Prostate gland (tissue), 2 donors: Measurements from ENCODE around the gene COX8A. TPM values are rescaled to one million over a fixed set of nuclear protein-coding genes. Genes with fewer than 3 reads are reported as not detected.

ENCODE experiments used
- DNase-seq: peaks from one replicate; pipeline ENCODE4 v3.0.0-alpha.2; 2019; ENCODE audit warnings: low spot score
- H3K27ac ChIP-seq, 2 donors: fragments of 200-600 bp; sonication (generic); 2 replicates each; pipeline ENCODE4 v1.5.1; 2017 to 2019
- H3K27me3 ChIP-seq: fragments of 200-600 bp; sonication (generic); replicated peaks from 2 replicates; pipeline ENCODE4 v1.5.1; 2019; ENCODE audit not compliant: insufficient read depth
- H3K36me3 ChIP-seq, 2 donors: fragments of 200-600 bp; sonication (generic); 1 replicate in 1 of 2; 2 replicates in 1 of 2; pipeline versions ENCODE4 v1.5.1 to v1.8.1; 2017 to 2019
- H3K4me1 ChIP-seq: fragments of 200-600 bp; sonication (generic); replicated peaks from 2 replicates; pipeline ENCODE4 v1.5.1; 2019
- H3K4me3 ChIP-seq, 2 donors: fragments of 200-600 bp; sonication (generic); 2 replicates each; pipeline ENCODE4 v1.5.1; 2017 to 2019
- H3K9me3 ChIP-seq: fragments of 200-600 bp; sonication (generic); 2 replicates; pipeline ENCODE4 v1.5.1; 2017
- POLR2A ChIP-seq: fragments of 450-650 bp; IDR thresholded peaks from one replicate; pipeline ENCODE4 v1.6.1; 2016; ENCODE audit warnings: antibody characterized with exemption, mild to moderate bottlenecking
- POLR2AphosphoS5 ChIP-seq: sonication (generic); formaldehyde crosslinking; IDR thresholded peaks from one replicate; pipeline ENCODE4 v1.6.1; 2017; ENCODE audit warnings: antibody characterized with exemption
- WGBS: methylation state at CpG from one replicate; pipeline ENCODE4 v1.1.5; 2018; 5-methylcytosine and 5-hydroxymethylcytosine counted together
- intact Hi-C: fragments of 100-400 bp; cut with DNase I; formaldehyde crosslinking; loops from one replicate; pipeline ENCODE4 v1.14.2; 2022
- total RNA-seq, 2 donors: library from RNA; depleted of rRNA; stranded (reverse); fragments of >200 nt; gene quantifications; one replicate each; pipeline ENCODE4 v1.1.0, GENCODE V29; 2016
- TF ChIP-seq, protein P1 (sequence below), 4 experiments: fragments of 200-600 bp in 2 of 4; fragments of 450-650 bp in 2 of 4; sonication (generic) in 2 of 4; IDR thresholded peaks; 1 replicate in 3 of 4; 2 replicates in 1 of 4; pipeline ENCODE4 v1.5.1; 2016 to 2019; ENCODE audit warnings: antibody characterized with exemption in 4 of 4, mild to moderate bottlenecking in 2 of 4, moderate library complexity in 2 of 4

COX8A gene
- total RNA-seq, 2 donors from 2014 or later: 597 to 1,196 TPM

DNA sequence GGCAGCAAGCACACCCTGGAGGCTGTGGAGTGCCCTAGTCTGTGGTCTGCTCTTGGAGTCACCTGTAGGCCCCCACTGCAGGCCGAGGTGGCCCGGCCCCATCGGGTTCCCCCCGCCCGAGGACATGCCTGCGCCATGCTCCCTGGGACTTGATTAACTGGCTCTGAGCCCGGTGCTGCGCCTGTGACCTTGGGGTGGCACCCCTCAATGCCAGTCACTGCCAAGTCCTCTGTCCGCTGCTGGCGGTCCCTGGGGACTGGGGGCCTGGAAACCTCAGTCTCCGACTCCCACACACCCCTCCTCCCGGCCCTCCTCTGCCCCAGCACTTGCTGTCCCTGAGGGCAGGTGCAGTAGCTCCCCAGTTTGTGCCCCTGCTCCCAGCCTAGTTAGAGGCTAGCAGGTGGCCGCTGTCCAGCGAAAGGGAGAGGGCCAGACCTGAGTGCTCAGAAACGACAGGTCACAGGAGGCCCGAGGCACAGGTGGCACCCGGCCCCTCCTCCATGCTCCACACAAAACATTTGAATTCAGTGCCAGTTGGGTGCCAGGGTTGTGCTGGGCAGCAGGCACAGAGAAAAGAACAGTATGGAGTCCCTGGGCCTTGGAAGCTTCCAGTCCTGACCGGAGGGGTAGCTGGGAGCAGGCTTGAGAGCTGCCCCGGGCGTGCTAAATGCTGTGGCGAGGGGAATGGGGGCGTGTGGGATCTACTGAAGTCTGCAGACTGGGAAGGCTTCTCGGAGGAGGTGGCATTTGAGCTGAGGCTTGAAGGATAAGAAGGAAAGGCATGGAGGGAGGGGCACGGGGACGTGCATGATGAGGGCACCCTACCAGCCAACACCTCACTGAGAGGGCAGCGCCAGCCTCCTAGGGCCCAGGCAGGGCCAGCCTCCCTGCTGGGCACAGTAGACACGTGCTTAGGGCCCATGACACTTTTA, 45.0 kb downstream of the COX8A start:
- TF ChIP-seq POLR2A (no peak), POLR2AphosphoS5 (no peak)
- TF ChIP-seq, protein P1, sequence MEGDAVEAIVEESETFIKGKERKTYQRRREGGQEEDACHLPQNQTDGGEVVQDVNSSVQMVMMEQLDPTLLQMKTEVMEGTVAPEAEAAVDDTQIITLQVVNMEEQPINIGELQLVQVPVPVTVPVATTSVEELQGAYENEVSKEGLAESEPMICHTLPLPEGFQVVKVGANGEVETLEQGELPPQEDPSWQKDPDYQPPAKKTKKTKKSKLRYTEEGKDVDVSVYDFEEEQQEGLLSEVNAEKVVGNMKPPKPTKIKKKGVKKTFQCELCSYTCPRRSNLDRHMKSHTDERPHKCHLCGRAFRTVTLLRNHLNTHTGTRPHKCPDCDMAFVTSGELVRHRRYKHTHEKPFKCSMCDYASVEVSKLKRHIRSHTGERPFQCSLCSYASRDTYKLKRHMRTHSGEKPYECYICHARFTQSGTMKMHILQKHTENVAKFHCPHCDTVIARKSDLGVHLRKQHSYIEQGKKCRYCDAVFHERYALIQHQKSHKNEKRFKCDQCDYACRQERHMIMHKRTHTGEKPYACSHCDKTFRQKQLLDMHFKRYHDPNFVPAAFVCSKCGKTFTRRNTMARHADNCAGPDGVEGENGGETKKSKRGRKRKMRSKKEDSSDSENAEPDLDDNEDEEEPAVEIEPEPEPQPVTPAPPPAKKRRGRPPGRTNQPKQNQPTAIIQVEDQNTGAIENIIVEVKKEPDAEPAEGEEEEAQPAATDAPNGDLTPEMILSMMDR (IDR thresholded peaks at IDR 0.05): no peak
- WGBS: 78% methylated on average over 26 of the region's 27 CpGs
- H3K27ac ChIP-seq: no peak overlapping the region

DNA sequence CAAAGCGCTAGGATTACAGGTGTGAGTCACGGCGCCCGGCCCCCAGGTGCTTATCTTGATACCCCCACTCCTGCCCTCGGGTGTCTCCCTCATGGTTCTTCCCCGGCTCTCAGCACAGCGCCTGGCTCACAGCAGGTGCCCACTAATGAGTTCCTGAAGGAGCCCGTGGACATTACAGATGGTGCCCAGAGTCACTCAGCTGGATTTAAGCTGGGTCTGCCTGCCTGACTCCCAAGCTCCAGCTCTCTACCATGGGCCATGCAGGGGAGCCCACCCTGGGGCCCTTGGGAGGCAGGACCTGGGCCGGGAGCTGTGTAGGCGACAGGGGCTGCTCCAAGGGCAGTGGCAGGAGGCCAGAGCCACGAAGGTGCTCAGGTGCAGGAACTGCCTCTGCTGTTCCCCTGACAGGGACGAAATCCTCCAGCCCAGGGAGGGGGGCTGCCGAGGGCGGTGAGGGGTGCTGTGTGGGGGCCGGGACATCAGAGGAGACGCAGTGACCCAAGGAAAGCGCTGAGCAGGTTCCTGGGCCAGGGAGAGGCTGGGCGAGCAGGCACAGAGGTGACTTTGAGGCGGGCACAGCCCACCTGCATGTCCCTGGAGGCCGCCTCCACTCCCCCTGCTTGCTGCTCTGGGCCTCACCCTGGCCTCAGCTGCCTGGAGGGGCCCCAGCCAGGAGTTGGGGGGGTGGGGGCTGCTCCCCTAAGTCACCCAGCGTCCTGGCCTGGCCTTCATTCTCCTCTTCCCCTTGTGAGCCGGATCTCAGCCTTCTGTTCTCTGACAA, 46.7 kb downstream of the COX8A start:
- intact Hi-C loops: no loop called here
- Histone ChIP-seq H3K4me3 (no peak overlapping the region), H3K36me3 (no peaks in the 10 kb centered on the region), H3K9me3 (no peaks in the 10 kb centered on the region), H3K27ac (peak overlapping the region in 1 of 2 donors; percentile 23), H3K4me1 (no peaks in the 10 kb centered on the region), H3K27me3 (no peaks in the 10 kb centered on the region)
- no peak for DNase-seq
- WGBS: 62% methylated on average over 21 of the region's 22 CpGs
- TF ChIP-seq POLR2A (no peak), POLR2AphosphoS5 (no peak)
- TF ChIP-seq, protein P1 (IDR thresholded peaks at IDR 0.05): no peak

More for the DNA sequence above, 45.0 kb downstream of the COX8A start:
- no peaks in the 10 kb centered on the region for H3K4me1 ChIP-seq
- no peaks in the 10 kb centered on the region for H3K36me3 ChIP-seq
- H3K4me3 ChIP-seq: no peak overlapping the region
- no peaks in the 10 kb centered on the region for H3K27me3 ChIP-seq
- H3K9me3 ChIP-seq: no peaks in the 10 kb centered on the region
- intact Hi-C loops: no loop called here
- DNase-seq: no peak

DNA sequence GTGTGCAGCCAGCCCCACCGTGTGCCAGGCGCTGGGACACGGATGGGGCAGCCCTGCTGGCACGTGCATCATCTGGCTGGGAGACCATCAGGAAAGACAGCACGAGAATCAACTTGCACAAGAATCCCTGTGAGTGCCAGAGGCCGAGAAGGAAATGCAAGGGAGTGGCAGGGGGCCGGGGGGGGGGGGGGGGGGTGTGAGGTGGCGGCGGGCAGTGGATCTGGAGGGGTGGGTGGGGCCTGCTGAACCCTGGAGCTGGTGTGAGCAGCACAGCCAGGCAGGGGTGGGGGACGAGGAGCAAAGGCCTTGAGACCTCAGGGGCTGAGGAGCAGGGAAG, 47.3 kb downstream of the COX8A start:
- Histone ChIP-seq H3K36me3 (no peaks in the 10 kb centered on the region), H3K4me3 (no peak overlapping the region), H3K4me1 (no peaks in the 10 kb centered on the region), H3K27ac (no peak overlapping the region), H3K27me3 (no peaks in the 10 kb centered on the region), H3K9me3 (no peaks in the 10 kb centered on the region)
- peak; percentile 56 for TF ChIP-seq POLR2AphosphoS5
- TF ChIP-seq, protein P1 (IDR thresholded peaks at IDR 0.05): no peak
- intact Hi-C loops: no loop called here
- DNase-seq: peak; percentile 74
- WGBS: 45% methylated on average over 10 of the region's 10 CpGs

DNA sequence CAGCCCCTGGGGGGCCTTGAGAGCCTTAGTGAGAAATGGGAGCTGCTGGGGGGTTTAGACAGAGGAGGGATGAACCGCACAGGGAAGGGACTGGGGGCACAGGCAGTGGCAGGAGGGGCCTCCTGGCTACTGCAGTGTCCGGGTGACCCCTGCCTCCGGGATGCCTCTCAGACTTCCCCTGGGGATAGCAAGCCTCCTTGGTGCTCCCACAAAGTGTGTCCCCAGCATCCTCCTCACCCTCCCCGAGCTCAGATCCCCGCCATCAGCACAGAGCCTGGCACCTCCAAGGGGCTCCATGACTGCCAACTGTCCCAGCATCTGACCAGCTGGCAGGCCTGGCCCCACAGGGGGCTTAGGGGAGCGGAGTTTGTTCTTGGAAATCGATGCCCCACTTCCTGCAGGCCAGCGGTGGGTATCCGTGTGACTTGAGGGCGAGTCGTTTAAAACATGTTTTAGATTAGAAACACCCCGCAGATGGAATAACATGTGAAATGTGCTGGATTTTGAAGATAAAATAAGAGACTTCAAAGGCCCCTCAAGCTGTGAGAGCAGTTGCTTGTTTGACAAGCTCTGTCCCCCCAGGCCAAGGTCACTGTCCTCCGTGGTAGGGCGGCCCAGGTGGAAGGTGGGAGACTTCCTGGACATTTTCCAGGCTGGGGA, 47.8 kb downstream of the COX8A start:
- no peaks in the 10 kb centered on the region for H3K27me3 ChIP-seq
- DNase-seq: no peak
- H3K4me3 ChIP-seq: no peak overlapping the region
- TF ChIP-seq, protein P1 (IDR thresholded peaks at IDR 0.05): no peak
- TF ChIP-seq POLR2A (no peak), POLR2AphosphoS5 (no peak)
- no peaks in the 10 kb centered on the region for H3K4me1 ChIP-seq
- H3K36me3 ChIP-seq: no peaks in the 10 kb centered on the region
- 78% methylated on average over 14 of the region's 14 CpGs for WGBS
- H3K27ac ChIP-seq: no peak overlapping the region
- intact Hi-C loops: no loop called here
- H3K9me3 ChIP-seq: no peaks in the 10 kb centered on the region
